Activated CD8-positive, alpha-beta memory T cell treated with anti-CD3 and anti-CD28 coated beads, Interleukin-2, amount 50 U/mL, for 48 hours (primary cell): Measurements from ENCODE around the gene CPNE7.
"Not testable (repeated sequence)": the region's sequence is repeated elsewhere in the genome, so short reads cannot be mapped to it uniquely, and the experiment has no call there.

Experiments
- DNase-seq: peaks from one replicate; pipeline ENCODE4 v3.0.0-alpha.2; 2020

Gene CPNE7

GRCh38 chr16:89586218-89586617, 10.7 kb downstream of the CPNE7 start:
- DNase-seq, result no peak

- no peak for DNase-seq
Observed at GRCh38 chr16:89586853-89587252, 11.3 kb downstream of the CPNE7 start.

- not testable (repeated sequence) for DNase-seq
Observed at GRCh38 chr16:89587676-89588075, 12.1 kb downstream of the CPNE7 start.

GRCh38 chr16:89588413-89589109, 13.0 kb downstream of the CPNE7 start:
- no peak for DNase-seq

- DNase-seq, result no peak
Observed at GRCh38 chr16:89589241-89589926, 13.8 kb downstream of the CPNE7 start.

DNA sequence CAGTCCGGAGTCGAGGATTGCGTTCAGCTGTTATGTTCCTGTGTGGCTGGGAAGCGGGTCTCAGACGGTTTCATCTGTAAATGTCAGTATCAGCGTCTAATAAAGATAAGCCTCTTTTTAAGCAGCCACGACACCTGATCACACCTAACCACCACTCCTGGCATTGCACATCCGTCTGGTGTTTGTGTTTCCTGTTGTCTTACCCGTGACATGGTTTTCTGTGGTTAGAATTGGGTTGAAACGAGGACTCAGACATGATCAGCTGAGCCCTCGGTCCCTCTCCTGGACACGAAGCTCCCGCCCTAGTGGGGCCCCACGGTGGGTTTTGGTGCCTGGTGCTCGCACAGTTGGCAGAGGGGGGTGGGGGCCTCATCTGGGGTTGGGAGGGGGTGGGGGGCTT, 18.3 kb downstream of the CPNE7 start:
- DNase-seq, result no peak

GRCh38 chr16:89595330-89596060, 19.9 kb downstream of the CPNE7 start:
- DNase-seq, result no peak

DNA sequence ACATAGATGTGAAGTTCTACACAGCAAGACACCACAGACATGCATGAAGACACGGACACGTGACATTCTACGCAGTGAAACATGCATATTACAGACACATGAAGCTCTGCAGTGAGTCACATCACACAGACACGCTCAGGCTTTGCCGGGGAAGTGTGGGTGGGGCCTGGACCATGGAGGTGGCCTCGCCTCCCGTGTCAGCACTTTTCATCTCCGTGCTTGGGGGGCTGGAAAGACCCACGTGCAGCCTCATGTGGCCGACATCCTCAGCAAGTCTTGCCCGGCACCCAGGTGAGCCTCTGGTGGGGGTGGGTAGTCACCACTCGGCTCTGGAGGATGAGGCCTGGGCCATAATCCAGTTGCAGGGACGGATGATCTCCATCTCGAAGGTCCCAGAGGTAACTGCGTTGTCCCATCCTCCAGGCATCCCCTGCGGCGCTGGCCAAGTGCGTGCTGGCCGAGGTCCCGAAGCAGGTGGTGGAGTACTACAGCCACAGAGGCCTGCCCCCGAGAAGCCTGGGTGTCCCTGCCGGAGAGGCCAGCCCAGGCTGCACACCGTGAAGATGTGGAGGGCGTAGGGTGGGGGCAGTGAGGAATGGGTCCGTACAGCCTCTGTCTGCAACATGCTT, 20.6 kb downstream of the CPNE7 start:
- no peak for DNase-seq

- no peak for DNase-seq
Observed at GRCh38 chr16:89596957-89597649, 21.5 kb downstream of the CPNE7 start.

DNA sequence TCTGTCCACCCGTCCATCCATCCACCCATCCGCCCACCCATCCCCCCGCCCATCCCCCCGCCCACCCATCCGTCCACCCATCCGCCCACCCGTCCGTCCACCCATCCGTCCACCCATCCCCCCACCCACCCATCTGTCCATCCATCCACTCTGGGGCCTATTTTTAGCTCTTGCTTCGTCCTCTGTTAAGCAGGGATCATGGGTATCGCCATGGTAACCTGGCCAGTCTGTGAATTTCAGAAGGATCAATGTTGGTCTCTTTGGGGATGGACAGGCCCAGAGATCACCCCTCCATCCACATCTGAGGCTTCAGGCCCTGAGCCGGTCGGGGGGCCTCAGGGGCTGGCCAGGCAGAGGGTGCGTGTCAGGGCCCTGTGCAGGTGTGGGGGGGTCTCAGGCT, 22.6 kb downstream of the CPNE7 start:
- no peak for DNase-seq

- DNase-seq, result no peak
Observed at GRCh38 chr16:89599451-89599858, 23.9 kb downstream of the CPNE7 start.

- no peak for DNase-seq
Observed at GRCh38 chr16:89599902-89600301, 24.3 kb downstream of the CPNE7 start.

GRCh38 chr16:89600427-89600826, 24.9 kb downstream of the CPNE7 start:
- DNase-seq, result no peak

GRCh38 chr16:89600956-89601355, 25.4 kb downstream of the CPNE7 start:
- DNase-seq, result no peak

DNA sequence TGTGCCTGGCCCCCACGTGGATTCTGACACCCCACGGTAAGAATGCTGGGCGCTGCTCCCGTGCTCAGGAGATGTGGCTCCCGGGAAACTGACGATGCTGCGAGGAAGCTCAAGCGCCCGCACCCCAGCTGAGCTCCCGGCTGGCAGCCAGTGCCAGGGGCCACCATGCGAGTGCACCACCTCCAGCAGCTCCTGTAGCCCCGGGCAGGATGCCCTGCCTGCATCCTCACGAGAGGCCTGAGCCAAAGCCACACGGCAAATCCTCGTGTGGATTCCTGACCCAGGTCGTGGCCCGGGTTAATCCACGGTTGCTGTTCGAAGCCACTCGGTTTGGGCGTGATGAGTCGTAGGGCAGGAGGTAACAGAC, 26.3 kb downstream of the CPNE7 start:
- DNase-seq, result no peak

DNA sequence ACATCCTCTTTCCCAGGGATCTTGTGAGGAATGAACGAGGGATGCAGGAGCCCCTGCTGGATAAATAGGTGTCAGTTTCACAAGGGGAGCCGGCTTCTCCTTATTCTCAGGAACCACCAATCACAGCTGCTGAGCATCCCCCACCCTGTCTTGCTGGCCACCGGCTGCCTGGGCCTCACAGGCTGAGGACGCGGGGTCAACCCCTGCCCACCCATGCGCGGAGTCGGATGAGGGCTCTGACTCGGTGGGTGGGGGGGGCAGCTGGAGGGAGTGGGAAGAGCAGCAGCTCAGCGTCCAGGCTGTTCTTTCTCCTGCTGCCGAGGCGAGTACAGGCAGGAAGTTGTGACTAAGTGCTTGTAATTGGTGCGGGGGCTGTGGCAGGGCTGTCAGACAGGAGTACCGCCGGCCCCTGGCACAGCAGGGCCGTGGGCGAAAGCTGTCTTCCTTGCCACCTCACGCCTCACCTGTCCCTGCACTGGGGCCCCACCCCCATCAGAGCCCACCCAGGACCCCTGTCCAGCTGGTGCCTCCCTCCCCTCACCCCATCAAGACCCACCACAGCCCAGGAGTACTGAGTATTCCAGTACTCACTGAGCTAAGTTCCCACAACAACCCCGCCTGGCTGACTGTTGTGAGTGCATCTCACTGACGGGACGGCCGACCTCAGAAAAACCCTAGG, 26.9 kb downstream of the CPNE7 start:
- peak; percentile 78 for DNase-seq

GRCh38 chr16:89602952-89603590, 27.5 kb downstream of the CPNE7 start:
- DNase-seq, result no peak

- DNase-seq, result no peak
Observed at GRCh38 chr16:89604764-89605163, 29.2 kb downstream of the CPNE7 start.

GRCh38 chr16:89605186-89605970, 29.8 kb downstream of the CPNE7 start:
- no peak for DNase-seq

DNA sequence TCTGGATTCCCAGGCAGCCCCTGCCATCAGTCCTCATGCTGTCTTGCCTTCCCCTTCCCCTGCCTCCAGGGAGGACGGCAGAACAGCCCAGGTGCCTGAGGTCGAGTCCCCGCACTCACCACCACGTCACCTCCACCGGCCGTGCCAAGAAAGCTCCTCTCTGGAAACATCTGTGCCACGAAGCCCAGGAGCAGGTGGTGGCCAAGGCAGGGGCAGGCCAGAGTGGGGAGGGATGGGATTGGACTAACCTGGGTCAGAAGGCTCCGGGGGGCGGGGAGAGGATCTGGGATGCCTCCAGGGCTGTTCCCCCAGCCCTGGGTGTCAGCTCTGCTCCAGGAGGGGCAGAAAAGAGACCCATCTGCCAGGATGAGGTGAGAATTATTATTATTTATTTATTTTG, 30.4 kb downstream of the CPNE7 start:
- no peak for DNase-seq

DNA sequence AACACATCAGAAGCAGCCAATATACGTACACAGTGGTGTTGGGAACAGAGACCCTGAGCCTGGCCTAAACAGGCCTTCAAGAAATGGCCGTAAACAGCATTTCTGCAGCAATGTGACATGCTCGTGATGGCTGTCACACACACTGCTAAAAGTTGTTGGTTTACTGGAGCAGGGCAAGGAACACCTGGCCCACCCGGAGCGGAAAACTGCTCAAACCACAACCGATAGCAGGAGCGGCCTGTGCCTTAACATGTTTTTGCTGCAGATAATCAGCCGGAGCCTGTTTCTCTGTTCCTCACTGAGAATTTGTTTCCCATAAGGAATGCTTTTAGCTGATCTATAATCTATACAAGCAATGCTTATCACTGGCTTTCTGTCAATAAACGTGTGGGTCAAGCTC, 31.9 kb downstream of the CPNE7 start:
- no peak for DNase-seq
